Right lobe of liver (tissue), 6 donors: ENCODE data around the gene DNAJC15. TPM values are rescaled to one million over a fixed set of nuclear protein-coding genes. Genes with fewer than 3 reads are reported as not detected.

Experiments used
- ATAC-seq, 4 donors: fragments of 200-7000 bp; cut with Tn5 transposase; one replicate each; pipeline ENCODE4 v1.9.1; 2020; ENCODE audit warnings: mild to moderate bottlenecking in 4 of 4, moderate library complexity in 4 of 4
- DNase-seq, 3 donors: peaks; one replicate each; pipeline ENCODE4 v3.0.0-alpha.2; 2020
- H3K27ac ChIP-seq, 3 donors: fragments of 200-600 bp; one replicate each; pipeline ENCODE4 v1.8.0; 2022
- H3K27me3 ChIP-seq, 2 donors: fragments of 200-600 bp; one replicate each; pipeline ENCODE4 v1.8.0; 2022
- H3K36me3 ChIP-seq, 4 donors: fragments of 200-600 bp; sonication (generic) in 1 of 4; one replicate each; pipeline versions ENCODE4 v1.5.1 to v1.8.0; 2017 to 2022; ENCODE audit warnings: control low read depth in 1 of 4
- H3K4me1 ChIP-seq, 4 donors: fragments of 200-600 bp; sonication (generic) in 1 of 4; one replicate each; pipeline versions ENCODE4 v1.5.1 to v1.8.0; 2017 to 2022; ENCODE audit warnings: control low read depth in 1 of 4
- H3K4me3 ChIP-seq, 3 donors: fragments of 200-600 bp; one replicate each; pipeline ENCODE4 v1.8.0; 2022
- H3K9me3 ChIP-seq, 4 donors: fragments of 200-600 bp; sonication (generic) in 1 of 4; one replicate each; pipeline versions ENCODE4 v1.5.1 to v1.8.0; 2017 to 2022; ENCODE audit warnings: control low read depth in 1 of 4
- CTCF ChIP-seq, 4 donors: fragments of 200-600 bp in 3 of 4; fragments of 450-650 bp in 1 of 4; IDR thresholded peaks; one replicate each; pipeline versions ENCODE4 v1.5.1 to v1.8.0; 2016 to 2022; ENCODE audit warnings: antibody characterized with exemption in 4 of 4, mild to moderate bottlenecking in 2 of 4
- POLR2A ChIP-seq: fragments of 450-650 bp; IDR thresholded peaks from one replicate; pipeline ENCODE4 v1.6.1; 2017; ENCODE audit warnings: antibody characterized with exemption, mild to moderate bottlenecking
- WGBS: methylation state at CpG from one replicate; pipeline ENCODE4 v1.1.6; 2018; ENCODE audit warnings: low coverage, low lambda C conversion rate; ENCODE audit not compliant: insufficient coverage; ENCODE audit errors: missing lambda C conversion rate; 5-methylcytosine and 5-hydroxymethylcytosine counted together
- intact Hi-C, 2 donors: fragments of 100-400 bp; cut with DNase I; formaldehyde crosslinking; loops; one replicate each; pipeline versions ENCODE4 v1.11.2 to v1.14.1; 2022
- total RNA-seq, 6 experiments: library from RNA; depleted of rRNA in 2 of 6; stranded (reverse); fragments of >200 nt in 2 of 6; fragmentation: NEBNext Ultra II Directional in 3 of 6; extraction: Animal tissue kit (Norgen Biotek cat#: 25700) in 3 of 6; gene quantifications; one replicate each; pipeline versions ENCODE4 v1.1.0 to v1.2.4, GENCODE V29; 2016 to 2023
- donor health status: DM: no; HTN: yes; CAD: no.
- donor health status: DM: no; HTN: no; CAD: no.
- donor health status: DM: no; HTN: no; CAD: no.
- donor health status: DM: no; HTN: yes; CAD: no.
- donor health status: DM: no; HTN: yes; CAD: no.

Gene DNAJC15
- total RNA-seq, 6 experiments from 2014 or later: 4.1 to 9.4 (median 6.9) TPM

GRCh38 chr13:43005460-43006236 is 17.7 kb upstream of the DNAJC15 start:
- Histone ChIP-seq H3K27me3 (no peaks in the 10 kb centered on the region), H3K36me3 (no peaks in the 10 kb centered on the region), H3K4me1 (no peaks in the 10 kb centered on the region), H3K4me3 (no peak overlapping the region), H3K27ac (no peak overlapping the region), H3K9me3 (no peaks in the 10 kb centered on the region)
- DNase-seq: no peak
- TF ChIP-seq POLR2A (no peak), CTCF (IDR thresholded peaks at IDR 0.05) (no peak)
- WGBS: 84% methylated on average over 3 of the region's 3 CpGs
- intact Hi-C loops: no loop called here
- ATAC-seq: no peak

GRCh38 chr13:43006893-43007631 is 16.3 kb upstream of the DNAJC15 start:
- H3K4me3 ChIP-seq: no peak overlapping the region
- H3K4me1 ChIP-seq: no peaks in the 10 kb centered on the region
- no peak for DNase-seq
- ATAC-seq: no peak
- TF ChIP-seq POLR2A (no peak), CTCF (IDR thresholded peaks at IDR 0.05) (no peak)
- H3K9me3 ChIP-seq: no peaks in the 10 kb centered on the region
- 42% methylated on average over 3 of the region's 3 CpGs for WGBS
- H3K27me3 ChIP-seq: no peaks in the 10 kb centered on the region
- intact Hi-C loops: no loop called here
- no peaks in the 10 kb centered on the region for H3K36me3 ChIP-seq
- H3K27ac ChIP-seq: no peak overlapping the region

- H3K27ac ChIP-seq: no peak overlapping the region
- no peaks in the 10 kb centered on the region for H3K4me1 ChIP-seq
- DNase-seq: no peak
- WGBS: 81% methylated on average over 3 of the region's 3 CpGs
- no peak for ATAC-seq
- H3K36me3 ChIP-seq: no peaks in the 10 kb centered on the region
- intact Hi-C loops: no loop called here
- no peaks in the 10 kb centered on the region for H3K27me3 ChIP-seq
- H3K9me3 ChIP-seq: no peaks in the 10 kb centered on the region
- no peak overlapping the region for H3K4me3 ChIP-seq
- TF ChIP-seq POLR2A: no peak
- no peak for TF ChIP-seq CTCF (IDR thresholded peaks at IDR 0.05)
Measured at GRCh38 chr13:43008596-43008995, 14.8 kb upstream of the DNAJC15 start.

- TF ChIP-seq POLR2A (no peak), CTCF (IDR thresholded peaks at IDR 0.05) (no peak)
- ATAC-seq (no peak), DNase-seq (no peak)
- 64% methylated on average over 1 of the region's 1 CpG for WGBS
- no peak overlapping the region for H3K27ac ChIP-seq
- H3K4me1 ChIP-seq: no peaks in the 10 kb centered on the region
- no peaks in the 10 kb centered on the region for H3K9me3 ChIP-seq
- H3K27me3 ChIP-seq: no peaks in the 10 kb centered on the region
- intact Hi-C loops: no loop called here
- H3K4me3 ChIP-seq: no peak overlapping the region
- H3K36me3 ChIP-seq: no peaks in the 10 kb centered on the region
Measured at GRCh38 chr13:43009506-43009905, 13.9 kb upstream of the DNAJC15 start.
